ENCODE results near the gene RAI1. TPM values are rescaled to one million over a fixed set of nuclear protein-coding genes. Genes with fewer than 3 reads are reported as not detected.
A peak's percentile ranks its signal among the peaks of the same experiment; 100 is the strongest.

The RAI1 gene
- total and polyA plus RNA-seq, 2 experiments from 2014 or later = 0.87 to 0.89 TPM

DNA sequence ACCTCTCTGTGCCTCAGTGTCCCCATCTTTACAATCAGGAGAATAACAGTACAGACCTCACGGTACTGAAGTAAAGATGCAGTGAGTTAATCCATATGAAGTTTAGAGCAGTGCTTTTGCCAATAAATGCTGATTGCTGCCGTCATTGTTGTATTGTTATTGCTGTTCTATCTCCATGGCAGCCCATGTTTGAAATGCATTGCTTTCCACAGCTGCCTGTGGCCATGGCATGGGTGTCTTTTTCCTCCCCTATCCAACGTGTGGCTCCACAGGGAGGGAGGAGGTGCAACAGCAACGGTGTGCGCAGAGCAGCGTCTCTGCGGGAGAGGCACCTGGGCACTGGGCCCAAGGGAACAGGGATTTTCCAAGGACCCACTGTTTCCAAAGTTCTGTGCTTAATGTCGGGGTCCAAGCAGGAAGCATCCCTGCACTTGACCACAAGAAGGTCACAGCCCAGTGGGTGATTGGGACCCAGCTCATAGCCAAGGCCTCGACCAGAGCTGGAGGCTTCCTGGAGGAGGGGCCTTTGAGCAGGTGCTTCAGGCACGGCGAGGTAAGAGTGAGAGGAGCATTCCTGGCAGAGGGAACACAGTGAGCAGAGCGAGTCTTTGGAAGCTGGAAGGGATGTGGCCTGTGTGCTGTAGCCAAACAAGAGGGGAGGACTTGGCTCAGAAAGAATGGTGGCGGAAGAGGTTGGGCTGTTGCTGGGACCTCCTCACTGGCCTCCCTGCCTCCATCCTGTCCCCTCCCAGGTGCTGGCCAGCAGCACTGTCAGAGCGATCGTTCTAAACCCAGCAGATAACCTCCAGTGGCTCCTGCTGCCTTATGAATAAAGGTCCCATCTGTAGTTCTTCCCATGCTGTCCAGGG is 3.9 kb downstream of the RAI1 start:
- peak; percentile 51 for DNase-seq (ENCODE audit: low spot score)

More for the DNA sequence above, 3.9 kb downstream of the RAI1 start:
- no peak overlapping the region for H3K27ac Mint-ChIP-seq
- peaks cover 10% of the 10 kb centered on the region; the same call in 1 of the 2 replicates for H3F3A ChIP-seq (replicated peaks; ENCODE audit: low read depth)
- H3K9me2 ChIP-seq (ENCODE audit: insufficient read depth) = no peaks in the 10 kb centered on the region
- peaks cover 96% of the 10 kb centered on the region for H3K27me3 ChIP-seq (ENCODE audit: insufficient read depth)
- TF ChIP-seq POLR2AphosphoS5 (IDR thresholded peaks at IDR 0.05; ENCODE audit: low read depth) (no peak), ZNF462 (CRISPR knock-in tag; IDR thresholded peaks at IDR 0.05) (no peak), ZNF331 (CRISPR knock-in tag; IDR thresholded peaks at IDR 0.05; ENCODE audit: low read depth) (no peak), REST (IDR thresholded peaks at IDR 0.05; ENCODE audit: unreplicated experiment) (no peak), JUNB (IDR thresholded peaks at IDR 0.05; ENCODE audit: unreplicated experiment) (no peak), STAT1 (IDR thresholded peaks at IDR 0.05; ENCODE audit: unreplicated experiment) (no peak), NANOG (IDR thresholded peaks at IDR 0.05; ENCODE audit: borderline replicate concordance) (no peak), CREB1 (CRISPR knock-in tag; IDR thresholded peaks at IDR 0.05; ENCODE audit: low read depth) (no peak), EZH2phosphoT487 (IDR thresholded peaks at IDR 0.05; ENCODE audit: unreplicated experiment) (no peak), ZNF114 (CRISPR knock-in tag; IDR thresholded peaks at IDR 0.05) (no peak), EZH2 (IDR thresholded peaks at IDR 0.05; ENCODE audit: low read depth, unreplicated experiment) (no peak)
- TF ChIP-seq, protein P1, sequence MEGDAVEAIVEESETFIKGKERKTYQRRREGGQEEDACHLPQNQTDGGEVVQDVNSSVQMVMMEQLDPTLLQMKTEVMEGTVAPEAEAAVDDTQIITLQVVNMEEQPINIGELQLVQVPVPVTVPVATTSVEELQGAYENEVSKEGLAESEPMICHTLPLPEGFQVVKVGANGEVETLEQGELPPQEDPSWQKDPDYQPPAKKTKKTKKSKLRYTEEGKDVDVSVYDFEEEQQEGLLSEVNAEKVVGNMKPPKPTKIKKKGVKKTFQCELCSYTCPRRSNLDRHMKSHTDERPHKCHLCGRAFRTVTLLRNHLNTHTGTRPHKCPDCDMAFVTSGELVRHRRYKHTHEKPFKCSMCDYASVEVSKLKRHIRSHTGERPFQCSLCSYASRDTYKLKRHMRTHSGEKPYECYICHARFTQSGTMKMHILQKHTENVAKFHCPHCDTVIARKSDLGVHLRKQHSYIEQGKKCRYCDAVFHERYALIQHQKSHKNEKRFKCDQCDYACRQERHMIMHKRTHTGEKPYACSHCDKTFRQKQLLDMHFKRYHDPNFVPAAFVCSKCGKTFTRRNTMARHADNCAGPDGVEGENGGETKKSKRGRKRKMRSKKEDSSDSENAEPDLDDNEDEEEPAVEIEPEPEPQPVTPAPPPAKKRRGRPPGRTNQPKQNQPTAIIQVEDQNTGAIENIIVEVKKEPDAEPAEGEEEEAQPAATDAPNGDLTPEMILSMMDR (conservative IDR thresholded peaks at IDR 0.05; ENCODE audit: low read depth in 2 of 2) = no peak
- TF ChIP-seq, protein P2, sequence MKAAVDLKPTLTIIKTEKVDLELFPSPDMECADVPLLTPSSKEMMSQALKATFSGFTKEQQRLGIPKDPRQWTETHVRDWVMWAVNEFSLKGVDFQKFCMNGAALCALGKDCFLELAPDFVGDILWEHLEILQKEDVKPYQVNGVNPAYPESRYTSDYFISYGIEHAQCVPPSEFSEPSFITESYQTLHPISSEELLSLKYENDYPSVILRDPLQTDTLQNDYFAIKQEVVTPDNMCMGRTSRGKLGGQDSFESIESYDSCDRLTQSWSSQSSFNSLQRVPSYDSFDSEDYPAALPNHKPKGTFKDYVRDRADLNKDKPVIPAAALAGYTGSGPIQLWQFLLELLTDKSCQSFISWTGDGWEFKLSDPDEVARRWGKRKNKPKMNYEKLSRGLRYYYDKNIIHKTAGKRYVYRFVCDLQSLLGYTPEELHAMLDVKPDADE (IDR thresholded peaks at IDR 0.05) = no peak
- no peaks in the 10 kb centered on the region for H3K36me3 Mint-ChIP-seq (ENCODE audit: low read depth)
- peaks cover 39% of the 10 kb centered on the region for H3K4me1 Mint-ChIP-seq
- no peak overlapping the region for H3K27ac ChIP-seq (ENCODE audit: low read depth)
- no peak overlapping the region; the same call in 2 of the 3 replicates for H3K4me3 Mint-ChIP-seq
- H3K36me3 ChIP-seq (ENCODE audit: insufficient read depth) = no peaks in the 10 kb centered on the region
- ATAC-seq = peak; percentile 15; the same call in 2 of the 3 replicates
- H3K27me3 Mint-ChIP-seq (ENCODE audit: insufficient read depth, low read depth, poor library complexity) = peaks cover 76% of the 10 kb centered on the region
- H2AFZ ChIP-seq = no peak overlapping the region
- 0 out of 2 replicates have a peak overlapping the region, but pooled peaks have one; percentile 8 for H3K4me2 ChIP-seq
- H3K4me1 ChIP-seq (ENCODE audit: insufficient read depth) = peaks cover 28% of the 10 kb centered on the region
- no peaks in the 10 kb centered on the region for H3K9me3 Mint-ChIP-seq
- no peak overlapping the region for H3K4me3 ChIP-seq
- H4K20me1 ChIP-seq (replicated peaks; ENCODE audit: insufficient read depth) = peaks cover 5% of the 10 kb centered on the region; the same call in 1 of the 2 replicates
- H3K79me2 ChIP-seq (replicated peaks; ENCODE audit: insufficient read depth) = no peaks in the 10 kb centered on the region

Measured in GM23338 (cell line).